MM.1S (cell line): Measurements from ENCODE around the gene CDYL2.

ENCODE experiments used
- DNase-seq: peaks from one replicate; pipeline ENCODE4 v3.0.0-alpha.2; 2015
- H2AFZ ChIP-seq: fragments of 300-600 bp; sonication (generic); 2 replicates; pipeline ENCODE4 v1.6.0; 2016; ENCODE audit warnings: antibody characterized with exemption, low read length
- H3F3A ChIP-seq: fragments of 300-600 bp; sonication (generic); 2 replicates; pipeline ENCODE4 v1.6.1; 2016; ENCODE audit warnings: mild to moderate bottlenecking, antibody characterized with exemption, low read length, moderate library complexity, mixed read lengths; ENCODE audit not compliant: insufficient read depth
- H3K27ac ChIP-seq: fragments of 300-600 bp; sonication (generic); 2 replicates; pipeline ENCODE4 v1.5.1; 2016; ENCODE audit warnings: mild to moderate bottlenecking, low read length
- H3K27me3 ChIP-seq: fragments of 300-600 bp; sonication (generic); replicated peaks from 2 replicates; pipeline ENCODE4 v1.6.0; 2016; ENCODE audit warnings: low read length; ENCODE audit not compliant: insufficient read depth
- H3K36me3 ChIP-seq: fragments of 300-600 bp; sonication (generic); replicated peaks from 2 replicates; pipeline ENCODE4 v1.6.1; 2016; ENCODE audit warnings: mild to moderate bottlenecking, low read length, mixed read lengths; ENCODE audit not compliant: insufficient read depth
- H3K4me1 ChIP-seq: fragments of 300-600 bp; sonication (generic); 2 replicates; pipeline ENCODE4 v1.6.1; 2016; ENCODE audit warnings: low read length, mixed read lengths
- H3K4me2 ChIP-seq: fragments of 300-600 bp; sonication (generic); 2 replicates; pipeline ENCODE4 v1.6.0; 2016; ENCODE audit warnings: low read depth, low read length
- H3K4me3 ChIP-seq: fragments of 300-600 bp; sonication (generic); 2 replicates; pipeline ENCODE4 v1.5.1; 2016; ENCODE audit warnings: low read length, mixed read lengths
- H3K79me2 ChIP-seq: fragments of 300-600 bp; sonication (generic); 2 replicates; pipeline ENCODE4 v1.6.1; 2016; ENCODE audit warnings: mixed run types, low read length, mixed read lengths
- H3K9ac ChIP-seq: fragments of 300-600 bp; sonication (generic); 2 replicates; pipeline ENCODE4 v1.6.1; 2016; ENCODE audit warnings: low read length, mixed read lengths
- H3K9me2 ChIP-seq: fragments of 300-600 bp; sonication (generic); replicated peaks from 2 replicates; pipeline ENCODE4 v1.6.1; 2016; ENCODE audit warnings: mild to moderate bottlenecking, low read length, mixed read lengths; ENCODE audit not compliant: insufficient read depth
- H3K9me3 ChIP-seq: fragments of 300-600 bp; sonication (generic); replicated peaks from 2 replicates; pipeline ENCODE4 v1.6.1; 2016; ENCODE audit warnings: mild to moderate bottlenecking, low read length, mixed read lengths; ENCODE audit not compliant: insufficient read depth
- H4K20me1 ChIP-seq: fragments of 300-600 bp; sonication (generic); 2 replicates; pipeline ENCODE4 v1.6.1; 2016; ENCODE audit warnings: mild to moderate bottlenecking, low read length, moderate library complexity, mixed read lengths; ENCODE audit not compliant: insufficient read depth
- CTCF ChIP-seq: fragments of 300-600 bp; sonication (generic); IDR thresholded peaks from 2 replicates; pipeline ENCODE4 v1.5.1; 2016; ENCODE audit warnings: antibody characterized with exemption, low read length, mixed read lengths
- EZH2 ChIP-seq: fragments of 300-600 bp; sonication (generic); optimal IDR thresholded peaks from 2 replicates; pipeline ENCODE3; 2017; ENCODE audit warnings: low read depth, mild to moderate bottlenecking, antibody characterized with exemption, low read length, mixed read lengths
- EZH2phosphoT487 ChIP-seq: fragments of 300-600 bp; sonication (generic); IDR thresholded peaks from 2 replicates; pipeline ENCODE4 v1.6.1; 2018; ENCODE audit warnings: antibody characterized with exemption, low read length

CDYL2 gene

GRCh38 chr16:80569440-80570105, 234.8 kb downstream of the CDYL2 start:
- H3K79me2 ChIP-seq: no peaks in the 10 kb centered on the region
- H3K27me3 ChIP-seq: no peaks in the 10 kb centered on the region
- H3K4me1 ChIP-seq: no peaks in the 10 kb centered on the region
- H3K27ac ChIP-seq: no peak overlapping the region
- no peak overlapping the region for H3K4me2 ChIP-seq
- no peaks in the 10 kb centered on the region for H3K9me2 ChIP-seq
- H3K4me3 ChIP-seq: no peak overlapping the region
- H2AFZ ChIP-seq: no peak overlapping the region
- TF ChIP-seq EZH2: no peak
- TF ChIP-seq EZH2phosphoT487: no peak
- TF ChIP-seq CTCF: no peak
- DNase-seq: no peak
- H3K36me3 ChIP-seq: no peaks in the 10 kb centered on the region
- no peaks in the 10 kb centered on the region for H3K9me3 ChIP-seq
- H4K20me1 ChIP-seq: no peaks in the 10 kb centered on the region
- H3K9ac ChIP-seq: no peak overlapping the region
- H3F3A ChIP-seq: no peaks in the 10 kb centered on the region

- Histone ChIP-seq H3K36me3 (no peaks in the 10 kb centered on the region), H3K27me3 (no peaks in the 10 kb centered on the region), H4K20me1 (no peaks in the 10 kb centered on the region), H3K4me3 (no peak overlapping the region), H3K4me1 (no peaks in the 10 kb centered on the region), H3K27ac (no peak overlapping the region), H3F3A (no peaks in the 10 kb centered on the region), H2AFZ (no peak overlapping the region), H3K79me2 (no peaks in the 10 kb centered on the region), H3K4me2 (no peak overlapping the region), H3K9me2 (no peaks in the 10 kb centered on the region), H3K9ac (no peak overlapping the region), H3K9me3 (no peaks in the 10 kb centered on the region)
- no peak for TF ChIP-seq EZH2phosphoT487
- TF ChIP-seq CTCF: no peak
- TF ChIP-seq EZH2: no peak
- no peak for DNase-seq
Measured at GRCh38 chr16:80564394-80564793, 240.0 kb downstream of the CDYL2 start.

GRCh38 chr16:80563066-80563465, 241.3 kb downstream of the CDYL2 start:
- Histone ChIP-seq H2AFZ (no peak overlapping the region), H3K9ac (no peak overlapping the region), H3K27me3 (no peaks in the 10 kb centered on the region), H3K9me3 (no peaks in the 10 kb centered on the region), H3K9me2 (no peaks in the 10 kb centered on the region), H3K27ac (no peak overlapping the region), H3K4me3 (no peak overlapping the region), H3K4me2 (no peak overlapping the region), H3F3A (no peaks in the 10 kb centered on the region), H3K4me1 (no peaks in the 10 kb centered on the region), H3K79me2 (no peaks in the 10 kb centered on the region), H3K36me3 (no peaks in the 10 kb centered on the region), H4K20me1 (no peaks in the 10 kb centered on the region)
- DNase-seq: no peak
- no peak for TF ChIP-seq CTCF
- TF ChIP-seq EZH2phosphoT487: no peak
- no peak for TF ChIP-seq EZH2
